HT-29 (cell line): ENCODE results near the gene LHFPL3. TPM values are rescaled to one million over a fixed set of nuclear protein-coding genes. Genes with fewer than 3 reads are reported as not detected.
"Not testable (repeated sequence)": the region's sequence is repeated elsewhere in the genome, so short reads cannot be mapped to it uniquely, and the experiment has no call there.

Experiments
- DNase-seq: peaks from one replicate; pipeline ENCODE4 v3.0.0-alpha.2; 2015; ENCODE audit warnings: low spot score
- total RNA-seq: library from RNA; depleted of rRNA; stranded (reverse); fragments of >200 nt; shearing (Covaris generic); gene quantifications from 2 replicates; pipeline ENCODE4 v1.2.3, GENCODE V29; 2014

The LHFPL3 gene
- total RNA-seq, 1 experiment from 2014 or later: not detected

GRCh38 chr7:104686286-104686685 is 357.9 kb downstream of the LHFPL3 start:
- no peak for DNase-seq

GRCh38 chr7:104694710-104695109 is 366.3 kb downstream of the LHFPL3 start:
- DNase-seq: no peak

DNA sequence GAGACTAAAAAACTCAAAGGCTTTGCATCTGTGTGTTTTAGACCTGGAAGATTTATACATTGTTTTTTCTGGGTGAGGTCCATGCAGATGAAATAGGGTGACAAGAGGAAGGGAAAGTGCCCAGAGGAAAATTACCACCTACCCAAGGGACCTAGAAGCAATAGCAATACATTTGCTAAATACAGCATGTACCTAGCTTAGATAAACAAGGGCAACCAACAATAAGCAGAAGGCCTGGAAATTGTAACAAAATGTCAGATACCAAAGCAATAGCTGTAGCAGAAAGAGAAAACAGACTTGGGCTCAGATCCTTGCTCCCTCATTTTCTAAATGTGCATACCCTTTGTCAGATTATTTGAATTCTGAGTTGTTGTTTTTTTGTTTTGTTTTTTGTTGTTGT is 367.2 kb downstream of the LHFPL3 start:
- no peak for DNase-seq

DNA sequence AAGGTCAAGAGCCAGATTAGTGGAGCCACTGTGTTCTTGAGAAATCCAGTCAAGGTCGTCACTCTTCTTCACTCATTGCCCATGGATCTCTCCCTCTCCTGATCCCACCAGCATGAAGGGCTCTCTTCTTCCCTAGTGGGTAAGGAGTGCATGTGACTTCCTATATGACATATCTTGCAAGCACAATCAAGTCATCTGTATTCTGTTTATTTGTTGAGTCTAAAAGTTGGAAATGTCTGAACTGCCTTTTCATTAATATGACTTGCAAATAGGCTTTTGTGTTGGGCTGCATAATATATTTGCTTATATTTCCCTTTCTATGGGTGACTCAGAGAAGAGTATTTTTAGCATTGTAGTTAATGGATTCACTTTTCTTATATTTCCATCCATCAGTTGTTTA is 371.9 kb downstream of the LHFPL3 start:
- no peak for DNase-seq

DNA sequence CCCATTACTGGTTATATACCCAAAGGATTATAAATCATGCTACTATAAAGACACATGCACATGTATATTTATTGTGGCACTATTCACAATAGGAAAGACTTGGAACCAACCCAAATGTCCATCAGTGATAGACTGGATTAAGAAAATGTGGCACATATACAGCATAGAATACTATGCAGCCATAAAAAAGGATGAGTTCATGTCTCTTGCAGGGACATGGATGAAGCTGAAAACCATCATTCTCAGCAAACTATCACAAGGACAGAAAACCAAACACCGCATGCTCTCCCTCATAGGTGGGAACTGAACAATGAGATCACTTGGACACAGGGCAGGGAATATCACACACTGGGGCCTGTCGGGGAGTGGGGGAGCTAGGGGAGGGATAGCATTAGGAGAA is 392.6 kb downstream of the LHFPL3 start:
- not testable (repeated sequence) for DNase-seq

DNA sequence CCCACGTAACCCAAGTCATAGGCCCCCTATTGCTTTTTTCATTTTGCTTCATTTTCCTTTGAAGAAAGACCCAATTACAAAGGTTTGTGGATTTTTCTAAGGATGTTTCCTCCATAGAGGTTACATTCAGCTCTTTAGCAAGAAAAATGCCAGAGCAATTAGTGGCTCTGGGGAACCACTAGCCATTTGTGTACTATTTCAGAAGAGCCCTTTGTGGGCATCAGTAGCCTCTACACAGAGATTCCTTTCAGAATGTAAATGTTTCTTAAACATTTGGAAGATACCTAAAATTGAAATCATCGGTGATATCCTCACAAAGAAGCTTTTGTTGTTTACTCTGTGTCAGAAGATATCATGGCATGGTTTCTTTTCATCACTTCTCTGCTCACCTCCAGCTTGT is 394.6 kb downstream of the LHFPL3 start:
- no peak for DNase-seq

DNA sequence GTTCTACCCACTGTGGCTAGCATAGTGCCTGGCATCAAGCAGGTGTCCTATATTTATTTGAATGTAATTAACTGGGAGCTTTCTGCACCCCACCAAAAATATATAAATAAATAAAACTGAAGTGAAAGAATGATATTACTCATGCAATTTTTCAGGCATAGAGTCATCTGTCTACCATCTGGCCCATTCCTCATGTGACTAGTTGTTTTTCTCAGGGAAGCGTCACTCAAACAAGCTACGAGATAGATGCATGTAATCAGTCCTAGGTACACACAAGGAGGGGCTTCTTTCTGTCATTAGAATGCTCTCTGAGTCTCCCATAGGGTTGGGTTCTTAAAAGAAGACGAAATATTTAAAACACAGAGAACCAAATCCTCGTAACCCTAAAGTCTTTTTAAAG is 430.1 kb downstream of the LHFPL3 start:
- DNase-seq: no peak

DNA sequence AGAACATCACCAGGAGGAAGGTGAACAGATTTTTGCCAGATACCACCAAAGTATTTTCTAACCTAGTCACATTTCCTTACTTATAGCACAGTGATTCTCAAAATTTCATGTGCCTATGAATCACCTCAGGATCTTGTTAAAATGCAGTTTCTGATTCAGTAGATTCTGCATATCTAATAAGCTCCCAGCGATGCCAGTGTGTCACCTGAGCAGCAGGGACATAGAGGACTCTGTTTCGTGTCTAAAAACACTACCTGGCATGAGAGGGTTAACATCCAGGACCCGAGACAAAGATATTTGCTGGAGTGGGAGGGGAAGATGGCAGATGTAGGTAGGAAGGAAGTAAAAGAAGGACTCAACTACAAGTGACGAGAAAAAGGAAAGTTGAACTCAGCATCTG is 433.5 kb downstream of the LHFPL3 start:
- no peak for DNase-seq

DNA sequence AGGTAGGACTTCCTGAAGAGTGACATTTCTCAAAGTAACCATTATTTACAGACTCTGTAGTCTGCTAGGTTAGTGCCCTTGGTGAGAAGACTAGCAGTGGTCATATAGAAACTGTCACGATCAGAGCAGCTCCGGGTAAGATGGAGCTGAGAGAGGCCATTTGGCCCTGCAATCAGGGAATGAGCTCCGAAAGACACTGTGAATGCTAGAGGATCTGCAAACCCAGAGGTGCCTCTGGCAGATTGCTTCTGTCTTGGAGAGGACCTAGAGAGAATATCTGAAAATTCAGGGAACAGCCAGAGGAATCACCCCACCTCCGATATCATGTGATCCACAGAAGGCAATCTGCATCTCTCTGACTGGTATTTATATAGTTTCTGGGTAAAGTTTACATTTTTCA is 438.7 kb downstream of the LHFPL3 start:
- DNase-seq: no peak

GRCh38 chr7:104767826-104768536 is 439.6 kb downstream of the LHFPL3 start:
- DNase-seq: no peak

DNA sequence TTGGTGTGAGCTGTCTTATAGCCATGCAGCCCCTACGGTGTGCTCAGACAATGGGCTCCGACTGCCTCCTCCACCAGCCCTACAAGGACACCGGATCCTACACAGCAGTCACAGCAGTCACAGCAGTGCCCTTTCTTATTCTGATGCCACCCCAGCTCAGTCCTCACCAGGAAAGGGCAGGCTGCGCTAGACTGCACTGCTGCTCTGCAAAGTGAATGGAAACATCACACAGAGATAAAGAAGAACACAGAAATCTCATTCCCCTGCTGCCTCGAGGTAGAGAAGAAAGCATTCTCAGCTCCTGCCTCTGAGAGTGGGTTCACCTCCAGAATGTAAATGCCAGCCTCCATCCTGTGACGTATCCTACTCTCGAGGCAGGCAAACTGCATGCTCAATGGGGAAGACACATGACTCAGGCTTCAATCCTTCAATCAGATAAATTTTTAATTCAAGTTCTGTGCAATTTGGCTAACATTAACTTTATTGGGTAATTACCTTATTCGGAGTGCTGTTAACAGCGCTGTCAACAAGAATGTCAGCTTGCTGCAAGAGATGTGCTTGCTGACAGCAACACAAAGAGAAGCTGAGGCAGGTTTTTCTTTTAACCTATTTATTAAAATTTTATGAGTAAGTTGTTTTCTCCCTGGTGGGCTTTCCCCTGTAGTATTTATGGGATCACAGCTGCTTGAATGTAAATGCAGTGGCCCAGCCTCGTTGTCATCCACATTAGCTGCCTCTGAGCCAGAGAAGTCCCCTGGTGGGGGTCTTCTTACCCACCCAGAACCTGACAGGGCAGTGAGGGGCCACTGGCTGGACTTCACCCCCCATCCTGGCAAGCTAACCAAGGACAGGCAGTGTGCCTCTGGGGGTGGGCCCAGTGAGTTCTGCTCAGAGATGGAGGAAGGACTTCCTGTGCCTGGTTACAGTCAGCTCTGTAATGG is 444.3 kb downstream of the LHFPL3 start:
- DNase-seq: no peak

- DNase-seq: no peak
These were observed 445.4 kb downstream of the LHFPL3 start for GRCh38 chr7:104773796-104774195.

- no peak for DNase-seq
These were observed 447.1 kb downstream of the LHFPL3 start for GRCh38 chr7:104775531-104775930.

GRCh38 chr7:104777301-104777800 is 448.9 kb downstream of the LHFPL3 start:
- no peak for DNase-seq

GRCh38 chr7:104779888-104780287 is 451.5 kb downstream of the LHFPL3 start:
- no peak for DNase-seq

DNA sequence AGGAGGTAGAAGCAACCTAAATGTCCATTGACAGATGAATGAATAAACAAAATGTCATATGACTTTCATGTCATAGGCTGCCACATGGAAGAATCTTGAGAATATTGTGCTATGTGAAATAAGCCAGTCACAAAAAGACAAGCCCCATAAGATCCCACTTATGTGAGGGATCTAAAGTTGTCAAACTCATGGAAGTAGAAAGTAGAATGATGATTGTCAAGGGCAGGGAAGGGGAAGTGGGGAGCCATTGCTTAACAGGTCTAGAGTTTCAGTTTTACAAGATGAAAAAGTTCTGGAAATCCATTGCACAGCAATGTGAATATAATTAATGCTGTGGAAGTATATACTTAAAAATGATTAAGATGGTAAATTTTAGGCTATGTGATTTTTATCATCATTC is 456.3 kb downstream of the LHFPL3 start:
- DNase-seq: no peak

GRCh38 chr7:104789780-104790179 is 461.4 kb downstream of the LHFPL3 start:
- DNase-seq: no peak

DNA sequence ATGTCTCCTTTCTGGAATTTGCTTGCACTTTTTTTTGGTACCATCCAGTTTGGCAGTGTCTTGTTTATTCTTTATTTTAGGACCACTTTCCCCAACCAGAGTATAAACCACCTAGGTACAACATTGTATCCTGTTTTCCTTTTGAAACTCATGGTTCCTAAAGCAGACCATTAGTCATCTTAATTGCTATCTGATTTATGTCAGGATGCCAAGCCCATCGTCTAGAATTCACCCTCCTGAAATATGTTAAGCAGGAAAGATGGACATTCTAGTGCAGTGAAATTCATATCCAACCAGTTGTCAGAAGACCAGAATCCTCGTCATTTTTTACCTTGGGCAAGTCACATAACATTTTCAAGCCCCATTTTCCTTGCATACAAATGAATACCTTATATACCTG is 462.0 kb downstream of the LHFPL3 start:
- DNase-seq: no peak

- no peak for DNase-seq
These were observed 462.7 kb downstream of the LHFPL3 start for GRCh38 chr7:104791080-104791479.

DNA sequence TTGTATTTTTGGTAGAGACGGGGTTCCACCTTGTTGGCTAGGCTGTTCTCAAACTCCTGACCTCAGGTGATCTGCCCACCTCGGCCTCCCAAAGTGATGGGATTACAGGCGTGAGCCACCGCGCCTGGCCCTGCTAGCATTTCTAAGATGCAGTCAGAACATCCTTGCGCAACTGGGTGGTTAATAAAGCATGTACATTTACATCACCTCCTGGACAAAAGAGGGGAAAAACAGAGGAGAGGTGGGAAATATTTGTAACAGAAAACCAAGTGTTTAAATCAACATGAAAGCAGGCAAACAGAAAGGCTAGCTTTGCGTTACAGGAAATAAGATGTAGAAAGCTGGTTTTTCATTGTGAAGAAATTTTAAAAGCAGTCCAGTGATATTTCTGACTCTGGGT is 464.7 kb downstream of the LHFPL3 start:
- DNase-seq: no peak

DNA sequence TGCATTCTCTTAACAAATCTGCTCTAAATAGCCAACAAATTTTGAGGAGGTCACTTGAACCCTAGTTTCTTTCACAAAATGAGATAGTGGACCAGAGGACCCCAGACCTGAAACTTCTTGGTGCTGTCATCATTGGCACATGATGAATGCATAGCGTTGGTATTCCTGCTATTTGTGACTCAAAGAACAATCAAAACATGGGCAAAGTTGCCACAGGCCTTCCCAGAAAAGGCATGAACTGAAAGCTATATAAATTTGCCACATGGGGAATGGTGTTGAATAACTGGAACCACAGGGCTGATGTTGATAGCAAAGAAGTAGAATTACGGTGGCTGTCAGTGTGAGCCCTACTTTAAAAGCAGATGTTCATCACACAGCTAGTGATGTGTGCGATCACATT is 465.8 kb downstream of the LHFPL3 start:
- no peak for DNase-seq

DNA sequence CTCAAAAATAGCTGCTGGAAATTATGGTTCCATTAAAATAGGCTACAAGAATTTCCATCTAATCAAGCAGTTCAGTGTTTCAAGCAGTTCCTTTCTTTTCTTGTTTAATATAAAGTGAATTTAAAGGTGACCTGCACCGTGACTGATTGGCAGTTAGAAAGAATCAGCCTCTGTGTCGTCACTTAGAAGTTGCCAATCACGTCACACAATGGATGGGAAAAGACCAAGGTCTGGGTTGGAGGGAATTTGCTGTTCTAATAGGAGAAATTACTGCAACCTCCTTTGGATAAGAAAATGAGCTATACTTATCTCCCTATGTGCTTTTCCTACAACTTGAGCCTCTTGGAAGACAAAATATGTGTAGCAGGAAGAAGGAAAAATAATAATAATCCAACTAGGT is 466.2 kb downstream of the LHFPL3 start:
- DNase-seq: no peak

GRCh38 chr7:104795086-104795485 is 466.7 kb downstream of the LHFPL3 start:
- no peak for DNase-seq
